Fibroblast of peridontal ligament (primary cell): ENCODE measurements around the gene PKD2L2.
"Not testable (repeated sequence)": the region's sequence is repeated elsewhere in the genome, so short reads cannot be mapped to it uniquely, and the experiment has no call there.

Experiments used
- DNase-seq: peaks from one replicate; pipeline ENCODE4 v3.0.0-alpha.2; 2010; ENCODE audit errors: extremely low read depth

PKD2L2 gene

GRCh38 chr5:137957948-137958347 lies 68.7 kb downstream of the PKD2L2 start:
- DNase-seq = no peak

- DNase-seq = no peak
Observed at GRCh38 chr5:137959488-137959887, 70.2 kb downstream of the PKD2L2 start.

GRCh38 chr5:137960141-137960540 lies 70.9 kb downstream of the PKD2L2 start:
- DNase-seq = no peak

DNA sequence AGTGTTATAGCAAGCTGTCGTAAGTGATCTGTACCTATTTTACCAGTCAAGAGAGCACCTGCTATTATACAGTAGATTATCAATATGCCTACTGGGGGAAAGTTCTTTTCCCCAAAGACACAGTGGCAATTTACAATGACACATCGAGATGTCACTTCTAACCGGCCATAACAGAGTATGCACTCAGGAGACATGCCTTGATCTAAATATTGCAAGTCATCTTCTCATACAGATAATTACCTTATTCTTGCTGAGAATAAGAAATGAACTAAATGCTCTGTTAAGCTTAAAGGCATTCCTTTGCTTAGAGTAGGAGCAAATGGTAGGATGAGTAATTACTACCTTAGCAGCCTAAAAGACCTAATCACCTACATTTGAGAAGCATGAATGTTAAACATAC lies 71.6 kb downstream of the PKD2L2 start:
- DNase-seq = no peak

- not testable (repeated sequence) for DNase-seq
Observed at GRCh38 chr5:137970384-137970783, 81.1 kb downstream of the PKD2L2 start.

- DNase-seq = no peak
Observed at GRCh38 chr5:137975208-137975607, 86.0 kb downstream of the PKD2L2 start.

DNA sequence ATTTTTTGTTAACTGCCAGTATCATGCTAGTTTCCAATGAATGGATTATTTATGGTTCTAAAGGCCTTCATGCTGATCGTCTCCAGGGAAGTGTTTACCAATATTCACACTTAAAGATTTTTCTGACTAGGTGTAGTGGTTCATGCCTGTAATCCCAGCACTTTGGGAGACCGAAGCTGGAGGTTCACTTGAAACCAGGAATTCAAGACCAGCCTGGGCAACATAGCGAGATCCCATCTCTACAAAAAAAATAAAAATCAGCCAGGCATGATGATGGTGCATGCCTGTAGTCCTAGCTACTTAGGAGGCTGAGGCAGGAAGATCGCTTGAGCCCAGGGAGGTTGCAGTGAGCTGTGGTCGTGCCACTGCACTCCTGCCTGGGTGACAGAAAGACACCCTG lies 100.2 kb downstream of the PKD2L2 start:
- no peak for DNase-seq
